ENCODE data around the gene EID1. TPM values are rescaled to one million over a fixed set of nuclear protein-coding genes. Genes with fewer than 3 reads are reported as not detected.
"Not testable (repeated sequence)": the region's sequence is repeated elsewhere in the genome, so short reads cannot be mapped to it uniquely, and the experiment has no call there.

Gene EID1
- total RNA-seq, 2 experiments from 2014 or later, result 41.0 to 45.3 TPM

GRCh38 chr15:48851956-48852355 lies 26.0 kb upstream of the EID1 start:
- no peak overlapping the region for H3K27ac Mint-ChIP-seq
- no peak overlapping the region for H3K27ac ChIP-seq (ENCODE audit: low read depth in 1 of 2, low read length in 2 of 2)
- H3K4me3 ChIP-seq (ENCODE audit: low read length), result no peak overlapping the region
- no peaks in the 10 kb centered on the region for H3K36me3 ChIP-seq (ENCODE audit: insufficient read depth, low read length)
- H3K9me3 Mint-ChIP-seq, result no peaks in the 10 kb centered on the region
- ChIA-PET POLR2A (no interaction called here), CTCF (no interaction called here)
- TF ChIP-seq, protein P1, sequence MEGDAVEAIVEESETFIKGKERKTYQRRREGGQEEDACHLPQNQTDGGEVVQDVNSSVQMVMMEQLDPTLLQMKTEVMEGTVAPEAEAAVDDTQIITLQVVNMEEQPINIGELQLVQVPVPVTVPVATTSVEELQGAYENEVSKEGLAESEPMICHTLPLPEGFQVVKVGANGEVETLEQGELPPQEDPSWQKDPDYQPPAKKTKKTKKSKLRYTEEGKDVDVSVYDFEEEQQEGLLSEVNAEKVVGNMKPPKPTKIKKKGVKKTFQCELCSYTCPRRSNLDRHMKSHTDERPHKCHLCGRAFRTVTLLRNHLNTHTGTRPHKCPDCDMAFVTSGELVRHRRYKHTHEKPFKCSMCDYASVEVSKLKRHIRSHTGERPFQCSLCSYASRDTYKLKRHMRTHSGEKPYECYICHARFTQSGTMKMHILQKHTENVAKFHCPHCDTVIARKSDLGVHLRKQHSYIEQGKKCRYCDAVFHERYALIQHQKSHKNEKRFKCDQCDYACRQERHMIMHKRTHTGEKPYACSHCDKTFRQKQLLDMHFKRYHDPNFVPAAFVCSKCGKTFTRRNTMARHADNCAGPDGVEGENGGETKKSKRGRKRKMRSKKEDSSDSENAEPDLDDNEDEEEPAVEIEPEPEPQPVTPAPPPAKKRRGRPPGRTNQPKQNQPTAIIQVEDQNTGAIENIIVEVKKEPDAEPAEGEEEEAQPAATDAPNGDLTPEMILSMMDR (IDR thresholded peaks at IDR 0.05), result no peak
- intact Hi-C loops (cut with DNase I, micrococcal nuclease), result no loop called here
- no peaks in the 10 kb centered on the region for H3K27me3 ChIP-seq (ENCODE audit: control insufficient read depth in 1 of 2, insufficient read depth in 2 of 2, low read length in 2 of 2)
- no peak overlapping the region for H3K4me3 Mint-ChIP-seq
- H3K4me1 Mint-ChIP-seq (ENCODE audit: low read depth), result no peaks in the 10 kb centered on the region
- peaks cover 12% of the 10 kb centered on the region for H3K27me3 Mint-ChIP-seq
- no peaks in the 10 kb centered on the region for H3K9me3 ChIP-seq (ENCODE audit: control insufficient read depth in 1 of 2, insufficient read depth in 1 of 2, low read length in 2 of 2)
- ATAC-seq (ENCODE audit: poor library complexity) (no peak), DNase-seq (no peak)
- H3K36me3 Mint-ChIP-seq (ENCODE audit: low read depth), result no peaks in the 10 kb centered on the region
- no peaks in the 10 kb centered on the region for H3K4me1 ChIP-seq (ENCODE audit: insufficient read depth, low read length)

GRCh38 chr15:48854434-48854833 lies 23.5 kb upstream of the EID1 start:
- H3K4me1 Mint-ChIP-seq (ENCODE audit: low read depth); ATAC-seq (ENCODE audit: poor library complexity); H3K4me1 ChIP-seq (ENCODE audit: insufficient read depth, low read length); H3K27me3 ChIP-seq (ENCODE audit: control insufficient read depth in 1 of 2, insufficient read depth in 2 of 2, low read length in 2 of 2); H3K4me3 ChIP-seq (ENCODE audit: low read length); H3K9me3 ChIP-seq (ENCODE audit: control insufficient read depth in 1 of 2, insufficient read depth in 1 of 2, low read length in 2 of 2); H3K4me3 Mint-ChIP-seq; H3K27me3 Mint-ChIP-seq; DNase-seq; H3K27ac ChIP-seq (ENCODE audit: low read depth in 1 of 2, low read length in 2 of 2); H3K36me3 Mint-ChIP-seq (ENCODE audit: low read depth); CTCF ChIA-PET; H3K27ac Mint-ChIP-seq; POLR2A ChIA-PET; H3K9me3 Mint-ChIP-seq; H3K36me3 ChIP-seq (ENCODE audit: insufficient read depth, low read length); intact Hi-C loops (cut with DNase I, micrococcal nuclease): not testable (repeated sequence)

DNA sequence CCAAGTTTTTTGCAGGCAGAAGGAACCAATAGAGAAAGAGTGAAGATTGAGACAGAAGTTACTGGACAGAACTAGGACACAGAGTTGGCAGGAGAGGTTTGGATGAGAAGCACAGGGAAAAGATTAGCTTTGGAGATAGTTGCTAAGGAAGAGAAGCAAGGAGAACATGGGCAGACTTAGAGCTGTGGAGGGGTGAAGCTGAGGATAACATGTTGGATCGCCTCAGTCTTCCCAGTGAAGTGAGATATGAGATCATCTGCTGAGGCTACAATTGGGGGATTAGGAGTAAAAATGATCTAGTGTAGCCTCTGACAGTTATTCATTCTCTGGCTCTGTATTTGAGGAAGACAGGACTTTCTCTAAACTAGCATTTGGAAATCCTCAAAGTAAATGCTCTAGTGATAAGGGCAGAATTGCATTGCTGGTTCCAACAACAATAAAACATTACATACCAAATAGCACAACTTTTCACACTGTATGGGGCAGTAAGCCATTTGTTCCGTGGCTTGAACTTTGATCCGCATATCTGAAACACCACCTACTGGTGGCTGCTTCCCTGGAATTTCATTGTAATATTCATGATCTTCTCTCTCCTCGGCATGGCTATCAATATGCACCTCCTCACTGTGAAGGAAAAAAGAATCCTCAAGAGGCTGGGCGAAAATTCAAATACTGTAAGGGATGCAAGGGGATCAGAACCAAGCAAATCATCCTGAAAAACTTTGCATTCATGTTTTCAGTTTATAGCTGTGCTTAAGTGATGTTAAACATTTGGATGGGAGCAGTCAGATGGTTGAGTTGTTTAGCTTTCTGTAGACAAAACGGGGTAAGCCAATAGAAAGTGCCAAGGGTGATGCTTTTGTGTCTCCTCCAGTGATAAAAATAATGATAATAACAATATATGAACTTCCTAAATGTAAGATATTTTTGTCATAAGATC lies 22.2 kb upstream of the EID1 start:
- CTCF ChIA-PET, result interaction anchor here (0.7 kb wide), 1 partner anchor 119 kb away, joined by 3 read pairs; no protein-coding TSS in a partner anchor
- H3K27ac Mint-ChIP-seq, result no peak overlapping the region
- ATAC-seq (ENCODE audit: poor library complexity), result no peak

More for the DNA sequence above, 22.2 kb upstream of the EID1 start:
- H3K4me1 ChIP-seq (ENCODE audit: insufficient read depth, low read length), result no peaks in the 10 kb centered on the region
- H3K9me3 ChIP-seq (ENCODE audit: control insufficient read depth in 1 of 2, insufficient read depth in 1 of 2, low read length in 2 of 2), result no peaks in the 10 kb centered on the region
- Mint-ChIP-seq H3K4me3 (no peak overlapping the region), H3K27me3 (no peaks in the 10 kb centered on the region), H3K4me1 (ENCODE audit: low read depth) (no peaks in the 10 kb centered on the region), H3K9me3 (no peaks in the 10 kb centered on the region), H3K36me3 (ENCODE audit: low read depth) (no peaks in the 10 kb centered on the region)
- TF ChIP-seq, protein P1 (IDR thresholded peaks at IDR 0.05), result no peak
- H3K36me3 ChIP-seq (ENCODE audit: insufficient read depth, low read length), result no peaks in the 10 kb centered on the region
- POLR2A ChIA-PET, result no interaction called here
- H3K27ac ChIP-seq (ENCODE audit: low read depth in 1 of 2, low read length in 2 of 2), result no peak overlapping the region
- no peaks in the 10 kb centered on the region for H3K27me3 ChIP-seq (ENCODE audit: control insufficient read depth in 1 of 2, insufficient read depth in 2 of 2, low read length in 2 of 2)
- no peak overlapping the region for H3K4me3 ChIP-seq (ENCODE audit: low read length)
- no peak for DNase-seq
- intact Hi-C loops (cut with DNase I, micrococcal nuclease), result no loop called here

Measured in CD4-positive, alpha-beta T cell (primary cell).